Gastrocnemius medialis (tissue), 4 donors: ENCODE data around the gene JPH2.

ENCODE experiments used
- CTCF ChIP-seq, 5 experiments: fragments of 450-650 bp in 3 of 5; fragments of 200-600 bp in 2 of 5; sonication (generic) in 2 of 5; IDR thresholded peaks in 4 of 5; conservative IDR thresholded peaks in 1 of 5; 1 replicate in 4 of 5; 2 replicates in 1 of 5; pipeline ENCODE4 v1.5.1; 2016 to 2019; ENCODE audit warnings: antibody characterized with exemption in 5 of 5, mild to moderate bottlenecking in 3 of 5, moderate library complexity in 3 of 5
- POLR2A ChIP-seq, 2 donors: fragments of 450-650 bp; IDR thresholded peaks; one replicate each; pipeline ENCODE4 v1.6.1; 2017; ENCODE audit warnings: antibody characterized with exemption in 2 of 2, mild to moderate bottlenecking in 2 of 2, moderate library complexity in 2 of 2

- TF ChIP-seq CTCF (IDR thresholded peaks at IDR 0.05 in 4 of 5, conservative IDR thresholded peaks at IDR 0.05 in 1 of 5) (no peak), POLR2A (IDR thresholded peaks at IDR 0.05) (no peak)
Observed at GRCh38 chr20:44123874-44124535, 63.0 kb downstream of the JPH2 start.
